ENCODE data around the gene TUFT1. TPM values are rescaled to one million over a fixed set of nuclear protein-coding genes. Genes with fewer than 3 reads are reported as not detected.

Gene TUFT1
- total and polyA plus RNA-seq, 2 of the 8 experiments (the other 6 are each of a cell fraction or from before 2014, with no cell fraction given), result 7.3 to 10.4 TPM

DNA sequence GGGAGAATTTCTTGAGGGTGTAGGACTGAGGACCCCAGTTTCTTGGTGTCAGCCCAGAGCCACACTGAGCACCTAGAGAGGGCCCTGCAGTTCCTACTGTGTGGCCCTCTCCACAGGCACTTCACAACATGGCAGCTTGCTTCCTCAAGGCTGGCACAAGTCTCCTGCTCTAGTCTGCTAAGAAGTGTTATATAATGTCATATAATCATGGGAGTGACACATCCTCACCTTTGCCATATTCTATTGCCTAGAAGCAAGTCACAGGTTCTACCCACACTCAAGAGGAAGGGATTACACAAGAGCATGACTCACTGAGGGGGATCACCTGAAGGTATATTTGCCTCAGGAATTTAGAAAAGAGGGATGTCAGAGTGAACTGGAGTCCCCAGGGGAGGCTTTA, 66.3 kb downstream of the TUFT1 start (continued):
- TF ChIP-seq BACH1 (IDR thresholded peaks at IDR 0.05; ENCODE audit: low read length) (no peak), RBBP5 (IDR thresholded peaks at IDR 0.05; ENCODE audit: borderline replicate concordance, low read depth, low read length) (no peak)
